RWPE1 (cell line): ENCODE data around the gene CDX2.

Source experiments
- CTCF ChIA-PET: fragments of 350-600 bp; sonication (Branson Sonifier 250); formaldehyde crosslinking; extraction: SDS; loops from one replicate; lab custom pipeline; 2021; lab: Yijun Ruan, JAX
- POLR2A ChIA-PET: fragments of 400-600 bp; formaldehyde crosslinking; extraction: SDS; loops from one replicate; lab custom pipeline; 2020; ENCODE audit warnings: antibody characterized with exemption; ENCODE audit not compliant: low non-redundant PET; lab: Yijun Ruan, JAX
- DNase-seq: peaks from one replicate; pipeline ENCODE4 v3.0.0; 2012; ENCODE audit warnings: low spot score
- H3K27ac ChIP-seq: fragments of 450-650 bp; 2 replicates; pipeline ENCODE4 v1.5.1; 2017
- CTCF ChIP-seq: fragments of 450-650 bp; conservative IDR thresholded peaks from 2 replicates; pipeline ENCODE4 v1.5.1; 2017; ENCODE audit warnings: low read depth, mild to moderate bottlenecking

The CDX2 gene

GRCh38 chr13:27973961-27974662 lies 5.0 kb upstream of the CDX2 start:
- CTCF ChIA-PET, result interaction anchor here (1.1 kb wide), 1 partner anchor 148 kb away, joined by 3 read pairs; no protein-coding TSS in a partner anchor
- POLR2A ChIA-PET, result no interaction called here
- H3K27ac ChIP-seq, result no peak overlapping the region
- no peak for TF ChIP-seq CTCF
- no peak for DNase-seq

- ChIA-PET CTCF (interaction anchor here (1.1 to 1.3 kb wide), 3 partner anchors 143 to 203 kb away, joined by 3 to 4 read pairs (median 4); no protein-coding TSS in a partner anchor), POLR2A (no interaction called here)
- no peak for TF ChIP-seq CTCF
- no peak for DNase-seq
- no peak overlapping the region for H3K27ac ChIP-seq
Measured at GRCh38 chr13:27973291-27973690, 4.2 kb upstream of the CDX2 start.

- no peak for DNase-seq
- no peak overlapping the region for H3K27ac ChIP-seq
- CTCF ChIA-PET, result interaction anchor here (1.1 to 1.3 kb wide), 2 partner anchors 142 to 202 kb away, joined by 4 read pairs; no protein-coding TSS in a partner anchor
- POLR2A ChIA-PET, result no interaction called here
- TF ChIP-seq CTCF, result no peak
Measured at GRCh38 chr13:27972478-27972820, 3.3 kb upstream of the CDX2 start.

GRCh38 chr13:27971776-27972477 lies 2.8 kb upstream of the CDX2 start:
- no peak overlapping the region for H3K27ac ChIP-seq
- POLR2A ChIA-PET, result no interaction called here
- CTCF ChIA-PET, result interaction anchor here (0.6 to 1.4 kb wide), 4 partner anchors 18 to 591 kb away, joined by 3 to 4 read pairs (median 4); no protein-coding TSS in a partner anchor
- no peak for TF ChIP-seq CTCF
- DNase-seq, result no peak

- CTCF ChIA-PET, result interaction anchor here (0.6 to 1.4 kb wide), 2 partner anchors 18 to 591 kb away, joined by 3 read pairs; no protein-coding TSS in a partner anchor
- POLR2A ChIA-PET, result no interaction called here
- TF ChIP-seq CTCF, result no peak
- no peak overlapping the region for H3K27ac ChIP-seq
- DNase-seq, result no peak
Measured at GRCh38 chr13:27971236-27971645, 2.1 kb upstream of the CDX2 start.

- DNase-seq, result no peak
- H3K27ac ChIP-seq, result no peak overlapping the region
- ChIA-PET CTCF (interaction anchor here (0.7 to 1.6 kb wide), 4 partner anchors 13 to 597 kb away, joined by 3 to 7 read pairs (median 4); no protein-coding TSS in a partner anchor), POLR2A (no interaction called here)
- no peak for TF ChIP-seq CTCF
Measured at GRCh38 chr13:27970382-27971235, 1.5 kb upstream of the CDX2 start.
